Bronchus fibroblast of lung (primary cell): ENCODE data around the gene PJA1. TPM values are rescaled to one million over a fixed set of nuclear protein-coding genes. Genes with fewer than 3 reads are reported as not detected.

ENCODE experiments used
- total RNA-seq: library from RNA; depleted of rRNA; stranded (reverse); fragments of >200 nt; gene quantifications from 2 replicates; pipeline ENCODE4 v1.2.3, GENCODE V29; 2015

Gene PJA1
- 19.5 and 23.0 TPM in 2 replicates for total RNA-seq

GRCh38 chrX:69165087-69165651 is at the start of gene PJA1:
Gene PJA1 (minus strand): TSS chrX:69165453. CDS start chrX:69163073, 2,380 bp downstream.

